GM18519 (cell line): ENCODE data around the gene MCHR1.
"Not testable (repeated sequence)": the region's sequence is repeated elsewhere in the genome, so short reads cannot be mapped to it uniquely, and the experiment has no call there.

Experiments used
- ATAC-seq: cut with Tn5 transposase; IDR thresholded peaks from one replicate; pipeline ENCODE4 v1.9.1; 2021; ENCODE audit warnings: mild to moderate bottlenecking, moderate library complexity; ENCODE audit not compliant: unreplicated experiment, low FRiP score

The MCHR1 gene

DNA sequence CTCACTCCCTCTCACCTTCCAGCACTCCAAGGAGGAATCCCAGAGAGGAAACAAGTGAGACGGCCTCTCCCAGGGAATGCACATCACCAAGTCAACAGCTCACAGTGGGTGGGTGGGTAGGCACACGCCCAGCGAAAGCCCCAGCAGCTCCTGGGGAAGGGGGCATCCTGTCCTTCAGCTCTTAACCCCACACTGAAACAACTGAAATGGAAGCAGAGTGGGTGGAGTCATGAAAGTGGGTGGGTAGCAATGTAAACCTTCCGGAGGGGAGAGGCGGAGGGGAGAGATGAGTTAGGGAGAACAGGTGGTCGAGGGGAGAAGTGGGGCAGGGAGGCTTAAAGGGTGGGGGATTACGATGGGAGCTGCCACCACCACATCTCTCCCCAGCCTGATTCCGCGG is 5.4 kb downstream of the MCHR1 start:
- ATAC-seq, result no peak

GRCh38 chr22:40685406-40685805 is 6.1 kb downstream of the MCHR1 start:
- ATAC-seq, result no peak

DNA sequence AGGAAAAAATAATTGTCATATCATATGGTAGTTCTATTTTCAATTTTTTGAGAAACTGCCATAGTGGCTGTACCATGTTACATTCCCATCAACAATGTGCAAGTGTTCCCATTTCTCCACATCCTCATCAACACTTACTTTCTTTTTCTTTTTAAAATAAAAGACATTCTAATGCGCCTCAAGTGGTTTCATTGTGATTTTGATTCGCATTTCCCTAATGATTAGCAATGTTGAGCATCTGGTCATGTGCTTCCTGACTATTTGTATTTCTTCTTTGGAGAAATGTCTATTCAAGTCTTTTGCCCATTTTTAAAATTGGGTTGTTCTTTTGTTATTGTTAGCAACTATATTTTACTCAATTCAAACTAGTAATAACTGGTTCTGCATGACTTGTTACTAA is 8.4 kb downstream of the MCHR1 start:
- ATAC-seq, result no peak

- ATAC-seq, result no peak
Observed at GRCh38 chr22:40690370-40690769, 11.1 kb downstream of the MCHR1 start.

GRCh38 chr22:40691532-40691931 is 12.2 kb downstream of the MCHR1 start:
- no peak for ATAC-seq

GRCh38 chr22:40694411-40694810 is 15.1 kb downstream of the MCHR1 start:
- no peak for ATAC-seq

DNA sequence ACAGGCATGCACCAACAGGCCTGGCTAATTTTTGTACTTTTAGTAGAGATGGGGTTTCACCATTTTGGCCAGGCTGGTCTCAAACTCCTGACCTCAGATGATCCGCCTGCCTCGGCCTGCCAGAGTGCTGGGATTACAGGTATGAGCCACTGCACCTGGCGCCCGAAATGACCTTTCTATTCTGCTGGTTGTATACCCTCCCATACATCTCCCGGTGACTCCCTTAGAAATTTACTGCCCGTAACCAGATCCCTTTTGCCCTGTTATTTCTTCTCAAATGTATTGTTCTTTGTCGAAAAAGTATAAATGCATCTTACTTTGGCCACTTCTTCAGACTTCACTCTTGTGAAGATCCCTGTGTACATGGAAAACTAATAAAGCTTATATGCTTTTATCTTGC is 22.0 kb downstream of the MCHR1 start:
- no peak for ATAC-seq

DNA sequence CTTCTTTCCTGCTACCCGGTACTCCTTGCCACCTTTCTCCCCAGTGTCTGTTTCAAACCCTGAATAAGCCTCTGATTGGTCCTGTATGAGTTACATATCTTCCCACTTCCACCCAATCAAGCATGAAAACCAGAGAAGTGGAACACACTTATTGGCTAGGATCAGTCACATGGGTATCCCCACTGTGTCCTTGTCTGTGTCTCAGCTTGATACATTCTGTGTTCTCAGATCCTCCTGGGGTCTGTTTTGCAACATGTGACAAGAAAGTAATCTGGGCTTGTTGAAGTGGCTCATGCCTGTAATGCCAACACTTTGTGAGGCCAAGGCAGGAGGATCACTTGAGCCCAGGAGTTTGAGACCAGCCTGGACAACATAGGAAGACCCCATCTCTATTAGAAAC is 23.9 kb downstream of the MCHR1 start:
- no peak for ATAC-seq

- no peak for ATAC-seq
Observed at GRCh38 chr22:40703736-40704135, 24.5 kb downstream of the MCHR1 start.

DNA sequence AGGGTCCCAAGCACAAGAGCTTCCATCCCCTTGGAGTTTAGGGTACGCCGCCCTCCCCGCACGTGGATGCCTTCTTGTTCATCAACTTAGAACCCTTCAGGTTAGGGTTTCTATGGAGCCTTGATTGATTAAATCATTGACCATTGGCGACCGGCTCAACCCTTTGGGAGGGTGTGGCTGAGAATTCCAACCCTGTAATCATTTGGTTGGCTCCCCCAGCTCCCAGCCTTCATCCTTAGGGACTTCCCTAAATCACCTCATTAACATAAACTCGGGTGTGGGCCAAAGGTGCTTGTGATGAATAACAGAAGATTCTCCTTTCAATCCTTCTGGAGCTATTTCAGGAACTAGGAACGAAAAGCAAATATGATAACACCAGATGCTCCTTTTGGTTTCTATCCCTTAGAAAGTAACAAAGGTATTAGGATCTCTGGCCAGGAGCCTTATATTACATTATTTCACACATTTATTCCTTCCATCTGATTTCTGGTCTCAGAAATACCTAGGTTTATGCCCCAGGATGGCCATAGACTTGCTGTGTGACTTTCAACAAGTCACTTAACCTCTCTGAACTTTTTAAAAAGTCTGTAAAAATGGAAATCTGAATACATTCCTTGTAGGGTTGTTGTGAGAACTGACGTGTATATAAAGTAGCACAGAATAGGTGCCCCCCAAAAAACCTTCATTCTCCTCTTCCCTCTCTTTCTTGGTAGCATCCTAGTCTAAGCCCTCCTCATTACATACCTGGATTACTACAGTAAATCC is 26.8 kb downstream of the MCHR1 start:
- ATAC-seq, result no peak

DNA sequence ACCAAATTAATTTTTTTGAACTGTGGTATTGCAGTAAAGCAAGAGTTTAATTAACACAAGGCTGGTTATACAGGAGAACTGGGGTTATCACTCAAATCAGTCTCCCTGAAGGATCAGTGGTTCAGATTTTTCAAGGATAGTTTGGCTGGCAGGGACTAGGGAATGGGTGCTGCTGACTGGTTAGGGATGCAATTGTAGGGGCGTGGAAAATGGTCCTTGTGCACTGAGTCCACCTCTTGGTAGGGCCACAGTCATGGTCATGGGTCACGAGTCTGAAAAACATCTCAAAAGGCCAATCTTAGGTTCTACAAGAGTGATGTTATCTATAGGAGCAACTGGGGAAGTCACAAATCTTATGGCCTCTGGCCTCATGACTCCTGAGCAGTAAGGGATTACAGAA is 27.9 kb downstream of the MCHR1 start:
- ATAC-seq, result no peak

DNA sequence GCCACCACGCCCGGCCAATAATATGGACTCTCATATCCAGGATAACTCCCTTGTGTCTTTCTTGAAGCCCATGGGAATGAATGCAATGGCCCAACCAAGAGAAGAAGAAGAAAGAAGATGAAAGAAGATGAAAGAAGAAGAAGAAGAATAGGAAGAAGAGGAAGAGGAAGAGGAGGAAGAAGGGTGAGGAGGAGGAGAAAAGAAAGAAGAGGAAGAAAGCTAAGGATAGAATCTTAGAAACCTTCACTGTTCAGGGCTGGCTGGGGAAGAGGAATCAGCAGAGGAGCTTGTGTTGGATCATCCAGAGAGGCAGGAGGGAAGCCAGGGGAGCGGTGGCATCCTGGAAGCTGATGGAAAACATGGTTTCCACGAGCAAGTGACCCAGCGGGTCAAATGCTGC is 28.9 kb downstream of the MCHR1 start:
- no peak for ATAC-seq

GRCh38 chr22:40709752-40710413 is 30.6 kb downstream of the MCHR1 start:
- no peak for ATAC-seq

DNA sequence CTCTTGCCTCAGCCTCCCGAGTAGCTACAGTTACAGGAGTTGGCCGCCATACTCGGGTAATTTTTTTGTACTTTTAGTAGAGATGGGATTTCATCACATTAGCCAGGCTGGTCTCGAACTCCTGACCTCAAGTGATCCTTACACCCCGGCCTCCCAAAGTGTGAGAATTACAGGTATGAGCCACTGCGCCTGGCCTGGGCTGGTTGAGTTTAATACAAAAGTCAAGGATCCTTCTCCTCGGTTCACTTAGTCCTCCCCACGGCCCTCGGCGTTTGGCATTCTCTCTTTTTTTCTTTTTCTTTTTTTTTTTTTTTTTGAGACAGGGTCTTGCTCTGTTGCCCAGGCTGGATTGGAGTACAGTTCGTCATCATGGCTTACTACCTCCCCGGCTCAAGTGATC is 33.0 kb downstream of the MCHR1 start:
- ATAC-seq, result no peak

DNA sequence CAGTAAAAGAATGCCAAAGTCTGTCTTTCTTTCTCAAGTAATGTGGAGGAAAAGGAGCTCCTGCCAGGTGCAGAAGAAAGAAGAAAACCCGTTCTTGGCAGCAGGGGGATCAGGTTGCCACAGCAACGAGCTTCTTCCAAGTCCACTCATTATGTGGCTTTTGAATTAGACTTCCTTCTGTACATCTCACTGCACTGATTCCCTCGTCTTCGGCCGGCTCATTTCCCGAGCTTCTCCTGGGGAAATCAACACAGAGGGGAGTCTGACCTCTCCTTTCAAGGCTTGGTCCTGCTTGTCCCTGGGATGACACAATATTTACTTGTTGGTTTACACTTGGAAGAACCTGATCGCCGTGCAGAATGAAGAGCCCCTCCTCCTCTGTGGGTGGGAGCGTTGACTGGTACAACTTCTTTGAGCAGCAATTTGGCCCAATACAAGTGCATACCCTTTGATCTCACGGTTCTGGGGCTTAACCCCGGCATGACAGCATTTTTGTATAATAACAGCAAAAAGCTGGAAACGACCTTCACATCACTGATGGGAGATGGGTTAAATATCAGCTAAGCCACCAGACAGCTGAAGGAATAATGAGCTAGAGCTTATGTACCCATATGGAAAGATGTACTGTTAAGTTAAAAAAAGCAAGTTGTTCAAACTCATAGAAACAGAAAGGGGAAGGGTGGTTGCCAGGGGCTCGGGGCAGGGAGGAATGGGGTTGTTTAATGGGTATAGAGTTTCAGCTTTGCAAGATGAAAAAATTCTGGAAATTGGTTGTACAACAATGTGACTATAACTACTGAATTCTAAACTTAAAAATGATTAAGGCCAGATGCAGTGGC is 35.4 kb downstream of the MCHR1 start:
- ATAC-seq, result no peak

DNA sequence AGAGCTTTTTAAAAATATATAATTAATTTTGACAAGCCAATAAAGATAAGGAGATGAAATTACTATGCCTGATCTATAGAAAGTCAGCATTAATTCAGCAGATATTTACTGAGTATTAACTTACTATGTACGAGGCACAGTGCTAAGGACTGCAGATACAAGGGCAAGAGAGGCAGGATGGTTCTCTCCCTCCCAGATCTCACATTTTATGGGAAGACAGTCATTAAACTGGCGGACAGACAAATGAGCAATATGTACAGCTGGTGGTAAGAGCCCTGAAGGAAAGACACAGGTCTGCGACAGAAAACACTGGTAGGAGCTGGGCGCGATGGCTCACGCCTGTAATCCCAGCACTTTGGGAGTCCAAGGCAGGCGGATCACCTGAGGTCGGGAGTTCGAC is 36.8 kb downstream of the MCHR1 start:
- no peak for ATAC-seq

DNA sequence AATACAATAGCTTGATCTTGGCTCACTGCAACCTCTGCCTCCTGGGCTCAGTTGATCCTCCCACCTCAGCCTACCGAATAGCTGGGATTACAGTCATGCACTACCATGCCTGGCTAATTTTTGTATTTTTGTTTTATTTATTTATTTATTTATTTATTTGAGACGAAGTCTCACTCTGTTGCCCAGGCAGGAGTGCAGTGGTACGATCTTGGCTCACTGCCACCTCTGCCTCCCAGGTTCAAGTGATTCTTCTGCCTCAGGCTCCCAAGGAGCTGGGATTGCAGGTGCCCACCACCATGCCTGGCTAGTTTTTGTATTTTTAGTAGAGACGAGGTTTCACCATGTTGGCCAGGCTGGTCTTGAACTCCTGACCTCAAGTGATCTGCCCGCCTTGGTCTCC is 38.4 kb downstream of the MCHR1 start:
- not testable (repeated sequence) for ATAC-seq

DNA sequence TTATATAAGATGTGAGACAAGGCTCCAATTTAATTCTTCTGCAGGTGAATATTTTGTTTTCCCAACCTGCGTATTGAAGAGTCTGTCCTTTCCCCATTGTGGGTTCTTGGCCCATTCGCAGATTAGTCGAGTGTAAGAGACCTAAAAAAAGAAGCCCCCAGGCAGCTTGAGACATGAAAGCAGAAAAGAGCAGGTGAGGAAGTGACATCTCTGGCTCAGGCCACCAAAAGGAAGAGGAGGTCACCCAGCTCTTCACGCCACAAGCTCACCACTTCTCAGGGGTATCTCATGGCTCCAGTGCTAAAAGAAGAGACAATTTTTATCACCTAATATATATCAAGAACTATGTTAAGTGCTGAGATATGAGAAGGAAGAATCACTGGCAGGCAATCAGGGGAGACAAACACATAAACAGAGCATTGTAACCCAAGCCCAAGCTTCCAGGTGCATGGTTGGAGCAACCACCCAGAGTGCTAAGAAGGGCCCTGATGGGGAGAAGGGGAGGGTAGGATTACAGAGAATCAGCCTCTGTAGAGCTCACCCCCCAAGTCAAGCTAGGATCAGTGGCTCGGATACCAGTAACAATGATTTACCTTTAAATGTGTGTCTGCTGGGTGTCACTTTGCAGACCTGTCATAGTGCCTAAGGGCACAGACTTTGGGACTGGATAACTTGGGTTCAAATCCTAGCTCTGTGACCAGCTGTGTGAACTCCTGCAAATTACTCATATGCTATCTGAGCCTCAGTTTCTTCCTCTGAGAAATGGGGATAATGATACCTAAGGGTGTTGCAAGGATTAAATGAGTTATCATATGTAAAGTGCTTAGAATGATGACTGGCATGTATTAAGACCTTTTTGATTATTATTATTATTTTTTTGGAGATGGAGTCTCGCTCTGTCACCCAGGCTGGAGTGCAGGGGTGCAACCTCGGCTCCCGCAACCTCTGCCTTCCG is 39.2 kb downstream of the MCHR1 start:
- no peak for ATAC-seq

- ATAC-seq, result no peak
Observed at GRCh38 chr22:40719599-40719998, 40.3 kb downstream of the MCHR1 start.

DNA sequence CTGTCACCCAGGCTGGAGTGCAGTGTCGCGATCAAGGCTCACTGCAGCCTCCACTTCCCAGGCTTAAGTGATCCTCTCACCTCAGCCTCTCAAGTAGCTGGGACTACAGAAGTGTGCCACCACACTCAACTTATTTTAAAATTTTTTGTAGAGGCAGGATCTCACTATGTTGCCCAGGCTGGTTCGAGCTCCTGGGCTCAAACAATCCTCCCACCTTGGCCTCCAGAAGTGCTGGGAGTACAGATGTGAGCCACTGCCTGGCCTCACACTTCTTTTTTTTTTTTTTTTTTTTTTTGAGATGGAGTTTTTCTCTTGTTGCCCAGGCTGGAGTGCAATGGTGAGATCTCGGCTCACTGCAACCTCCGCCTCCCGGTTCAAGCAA is 40.9 kb downstream of the MCHR1 start:
- ATAC-seq, result not testable (repeated sequence)
